Sigmoid colon (tissue), 4 donors: ENCODE data around the gene LAMTOR4.
"Not testable (repeated sequence)": the region's sequence is repeated elsewhere in the genome, so short reads cannot be mapped to it uniquely, and the experiment has no call there.

Source experiments
- CTCF ChIP-seq, 4 experiments: fragments of 450-650 bp in 3 of 4; fragments of 200-600 bp in 1 of 4; IDR thresholded peaks; one replicate each; pipeline ENCODE4 v1.5.1; 2016 to 2019; ENCODE audit warnings: antibody characterized with exemption in 4 of 4, mild to moderate bottlenecking in 3 of 4, moderate library complexity in 2 of 4
- EP300 ChIP-seq, 4 donors: sonication (generic); formaldehyde crosslinking; IDR thresholded peaks; one replicate each; pipeline ENCODE4 v1.6.1; 2017; ENCODE audit warnings: antibody characterized with exemption in 4 of 4
- POLR2A ChIP-seq, 2 donors: fragments of 450-650 bp; IDR thresholded peaks; one replicate each; pipeline ENCODE4 v1.6.1; 2016; ENCODE audit warnings: antibody characterized with exemption in 2 of 2, mild to moderate bottlenecking in 2 of 2, moderate library complexity in 2 of 2
- POLR2AphosphoS5 ChIP-seq, 4 donors: sonication (generic); formaldehyde crosslinking; IDR thresholded peaks; one replicate each; pipeline ENCODE4 v1.6.1; 2017; ENCODE audit warnings: antibody characterized with exemption in 4 of 4

DNA sequence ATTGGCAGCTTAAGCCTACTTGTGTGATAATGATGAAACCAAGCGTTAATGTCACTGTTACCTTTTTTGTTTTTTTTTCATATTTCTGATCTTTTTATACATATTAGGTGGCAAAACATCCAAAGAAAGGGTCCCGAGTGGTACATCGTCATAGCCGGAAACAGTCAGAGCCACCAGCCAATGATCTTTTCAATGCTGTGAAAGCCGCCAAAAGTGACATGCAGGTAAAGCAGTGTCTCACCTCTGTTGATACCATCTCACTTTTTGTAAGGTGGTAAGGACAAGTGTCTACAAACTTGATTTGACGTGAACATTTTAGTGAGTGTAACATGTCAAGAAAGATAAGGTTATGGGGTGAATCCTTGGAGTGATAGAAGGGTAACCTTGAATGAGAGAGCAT, 33.9 kb downstream of the LAMTOR4 start:
- not testable (repeated sequence) for TF ChIP-seq POLR2A, CTCF, POLR2AphosphoS5, EP300 (IDR thresholded peaks at IDR 0.05)
